Measurements from ENCODE around the gene GPC5. TPM values are rescaled to one million over a fixed set of nuclear protein-coding genes. Genes with fewer than 3 reads are reported as not detected.

Gene GPC5
- total RNA-seq, 1 experiment from 2014 or later, result 0.15 TPM

GRCh38 chr13:92413452-92413851 is 1015.0 kb downstream of the GPC5 start:
- H3K27me3 Mint-ChIP-seq (ENCODE audit: low read depth), result peaks cover 4% of the 10 kb centered on the region; the same call in 1 of the 2 replicates
- Histone ChIP-seq H2BK15ac (ENCODE audit: low read depth, low read length) (no peak overlapping the region), H3K27me3 (ENCODE audit: insufficient read depth, low read length) (peaks cover 1% of the 10 kb centered on the region; the same call in 1 of the 2 replicates), H3K27ac (ENCODE audit: insufficient read length, low read depth, low read length) (no peak overlapping the region), H3K23ac (ENCODE audit: insufficient read length, low read depth, low read length) (no peak overlapping the region), H3T11ph (ENCODE audit: low read length) (no peak overlapping the region), H3K4me2 (ENCODE audit: insufficient read depth, insufficient read length, low read length) (no peak overlapping the region), H4K5ac (ENCODE audit: insufficient read length, low read depth, low read length) (no peak overlapping the region), H2AK5ac (ENCODE audit: insufficient read length, low read length) (no peak overlapping the region), H3K4me1 (ENCODE audit: insufficient read depth, low read length) (no peaks in the 10 kb centered on the region; the same call in 1 of the 2 replicates), H3K4ac (ENCODE audit: low read depth, low read length) (no peak overlapping the region), H3K23me2 (ENCODE audit: insufficient read length, low read depth, low read length, poor library complexity, severe bottlenecking) (no peaks in the 10 kb centered on the region), H2AFZ (ENCODE audit: low read length) (no peak overlapping the region), H3K79me2 (ENCODE audit: insufficient read depth, low read length) (no peaks in the 10 kb centered on the region), H3K79me1 (ENCODE audit: insufficient read depth, low read depth, low read length, poor library complexity, severe bottlenecking) (no peaks in the 10 kb centered on the region), H4K8ac (replicated peaks; ENCODE audit: insufficient read length, low read depth, low read length) (no peak overlapping the region), H2BK5ac (ENCODE audit: insufficient read length, low read length) (no peak overlapping the region), H2BK12ac (ENCODE audit: insufficient read length, low read depth, low read length) (no peak overlapping the region), H3K56ac (ENCODE audit: insufficient read length, low read depth, low read length) (no peak overlapping the region), H3K9ac (ENCODE audit: extremely low read depth, insufficient read length, low read length) (no peak overlapping the region), H4K20me1 (ENCODE audit: control insufficient read depth, insufficient read depth, insufficient read length) (no peaks in the 10 kb centered on the region), H3K9me3 (ENCODE audit: control insufficient read depth, low read depth, low read length) (no peaks in the 10 kb centered on the region), H2BK20ac (ENCODE audit: low read depth, low read length, poor library complexity, severe bottlenecking) (no peak overlapping the region), H2BK120ac (ENCODE audit: low read depth, low read length, poor library complexity, severe bottlenecking) (no peak overlapping the region), H4K91ac (ENCODE audit: insufficient read length, low read depth, low read length) (no peak overlapping the region), H3K18ac (ENCODE audit: insufficient read length, low read depth, low read length) (no peak overlapping the region), H3K14ac (ENCODE audit: insufficient read depth, low read length) (no peak overlapping the region)
- H3K9me3 Mint-ChIP-seq, result no peaks in the 10 kb centered on the region
- no peaks in the 10 kb centered on the region for H3K36me3 Mint-ChIP-seq (ENCODE audit: insufficient read depth in 1 of 3, low read depth in 3 of 3)
- no CpG with 5 or more reads among the region's 3 CpGs for whole genome bisulfite sequencing (ENCODE audit: extremely low coverage, insufficient read length, low lambda C conversion rate)
- no peak overlapping the region for H3K27ac Mint-ChIP-seq
- DNase-seq, result no peak
- TF ChIP-seq CTCF (conservative IDR thresholded peaks at IDR 0.05), result no peak
- H3K4me3 Mint-ChIP-seq, result no peak overlapping the region
- H3K4me1 Mint-ChIP-seq, result peaks cover 0 to 5% of the 10 kb centered on the region in 2 experiments; a peak in 2 of 4 replicates

Data from H9 (cell line).